ENCODE data around the gene CCDC50. TPM values are rescaled to one million over a fixed set of nuclear protein-coding genes. Genes with fewer than 3 reads are reported as not detected.

The CCDC50 gene
- total RNA-seq, 1 experiment from 2014 or later: 65.4 TPM

DNA sequence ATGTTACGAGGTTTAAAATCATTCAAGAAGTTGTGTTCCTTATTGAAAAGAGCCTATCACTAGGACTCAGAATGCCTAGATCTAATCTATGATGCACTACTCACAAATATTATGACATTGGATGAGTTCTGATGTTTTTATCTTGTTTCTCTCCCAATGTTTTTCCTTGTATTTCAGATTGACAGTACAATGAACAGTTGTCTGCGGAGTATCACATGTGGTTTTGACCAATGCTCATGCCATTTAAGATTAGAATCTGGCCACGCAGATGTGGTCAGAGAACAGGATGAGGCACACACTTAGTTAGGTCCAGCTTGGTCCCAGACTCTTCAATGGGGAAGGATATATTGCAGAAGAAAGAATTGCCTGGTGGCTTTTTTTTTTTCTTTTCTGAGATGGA is 25.6 kb upstream of the CCDC50 start:
- DNase-seq: no peak
- Histone ChIP-seq H3K4me3 (no peak overlapping the region), H3K36me3 (no peaks in the 10 kb centered on the region), H3K9me3 (no peaks in the 10 kb centered on the region), H3K27me3 (no peaks in the 10 kb centered on the region)

DNA sequence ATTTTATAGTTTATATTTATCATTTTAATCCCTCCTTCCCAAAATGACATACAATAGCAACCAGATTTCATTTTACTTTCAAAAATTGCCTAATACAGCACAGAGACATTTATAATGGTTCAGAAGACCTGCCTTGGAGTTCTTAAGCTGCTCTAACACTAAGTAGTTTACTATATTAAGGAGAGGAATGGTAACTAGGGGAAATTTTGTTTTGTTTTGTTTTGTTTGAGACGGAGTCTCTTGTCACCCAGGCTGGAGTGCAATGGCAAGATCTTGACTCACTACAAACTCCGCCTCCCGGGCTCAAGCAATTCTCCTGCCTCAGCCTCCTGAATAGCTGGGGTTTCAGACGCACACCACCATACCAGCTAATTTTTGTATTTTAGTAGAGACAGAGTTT is 22.8 kb upstream of the CCDC50 start:
- Histone ChIP-seq H3K4me3 (no peak overlapping the region), H3K36me3 (no peaks in the 10 kb centered on the region), H3K9me3 (no peaks in the 10 kb centered on the region), H3K27me3 (no peaks in the 10 kb centered on the region)
- no peak for DNase-seq

DNA sequence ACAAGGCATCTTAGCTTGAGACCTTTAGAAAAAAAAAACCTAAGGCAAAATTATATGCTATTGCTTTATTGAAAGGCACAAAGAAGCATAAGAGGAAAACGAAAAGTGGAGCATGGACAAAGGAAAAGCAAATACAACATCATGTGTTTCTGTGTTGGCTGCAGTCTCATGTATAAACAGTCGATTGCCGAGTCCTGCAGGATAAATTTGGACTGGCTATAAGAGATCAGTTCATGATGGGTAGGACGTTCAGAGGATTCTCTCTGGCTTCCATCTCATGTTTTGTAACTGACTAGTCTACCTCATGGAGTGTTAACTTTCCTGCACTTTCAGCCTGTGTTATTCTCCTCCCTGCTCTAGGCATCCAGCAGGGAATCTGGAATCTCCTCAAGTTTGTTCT is 21.9 kb upstream of the CCDC50 start:
- H3K9me3 ChIP-seq: no peaks in the 10 kb centered on the region
- no peak overlapping the region for H3K4me3 ChIP-seq
- H3K36me3 ChIP-seq: no peaks in the 10 kb centered on the region
- H3K27me3 ChIP-seq: no peaks in the 10 kb centered on the region
- no peak for DNase-seq

DNA sequence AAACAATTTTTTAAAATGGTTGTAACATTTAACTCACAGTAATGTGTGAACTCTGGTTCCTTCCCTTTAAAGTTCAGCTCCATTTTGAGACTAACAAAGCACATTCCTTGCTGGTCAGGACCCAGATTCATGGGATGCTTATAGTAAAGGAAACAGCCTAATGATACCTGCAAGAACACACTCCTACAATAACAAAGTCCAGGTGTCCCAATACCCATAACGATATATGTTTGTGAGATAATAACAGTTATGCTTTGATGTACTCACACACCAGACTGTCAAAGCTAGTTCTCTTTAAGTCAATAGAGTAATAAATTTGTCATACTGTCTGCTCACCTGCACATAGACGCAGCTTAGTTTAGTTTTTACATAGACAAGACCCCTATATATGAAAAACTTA is 15.9 kb upstream of the CCDC50 start:
- H3K9me3 ChIP-seq: no peaks in the 10 kb centered on the region
- H3K4me3 ChIP-seq: no peak overlapping the region
- no peak for DNase-seq
- no peaks in the 10 kb centered on the region for H3K36me3 ChIP-seq
- no peaks in the 10 kb centered on the region for H3K27me3 ChIP-seq

DNA sequence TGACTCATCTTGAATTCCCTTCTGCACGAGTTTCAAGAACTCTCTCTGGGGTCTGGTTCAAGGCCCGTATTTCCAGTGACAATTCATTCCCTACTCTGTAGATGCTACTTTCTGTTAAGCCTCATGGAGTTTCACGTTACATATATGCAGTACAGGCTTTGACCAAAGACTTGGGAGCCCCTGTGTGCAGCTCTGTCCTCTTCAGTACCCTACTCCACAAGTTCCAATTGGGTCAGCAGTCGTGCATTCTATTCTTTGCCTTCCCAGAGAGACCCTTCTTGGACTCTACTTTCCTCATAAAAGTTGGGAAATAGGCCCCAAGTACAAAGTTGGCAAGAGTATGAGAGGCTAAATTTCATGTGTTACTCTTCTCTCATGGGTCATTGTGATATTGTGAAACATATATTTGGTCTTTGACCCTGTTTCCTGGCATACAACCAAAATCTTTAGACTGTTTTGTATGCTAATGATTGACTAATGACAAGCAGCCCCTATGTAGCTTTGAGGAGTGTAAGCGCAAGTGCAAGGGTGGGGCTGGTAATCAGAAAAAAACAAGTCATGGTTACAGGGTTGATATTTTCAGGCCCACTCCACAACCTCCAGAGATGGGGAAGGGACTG is 15.0 kb upstream of the CCDC50 start:
- H3K9me3 ChIP-seq: no peaks in the 10 kb centered on the region
- H3K4me3 ChIP-seq: no peak overlapping the region
- H3K27me3 ChIP-seq: no peaks in the 10 kb centered on the region
- no peaks in the 10 kb centered on the region for H3K36me3 ChIP-seq
- DNase-seq: no peak

DNA sequence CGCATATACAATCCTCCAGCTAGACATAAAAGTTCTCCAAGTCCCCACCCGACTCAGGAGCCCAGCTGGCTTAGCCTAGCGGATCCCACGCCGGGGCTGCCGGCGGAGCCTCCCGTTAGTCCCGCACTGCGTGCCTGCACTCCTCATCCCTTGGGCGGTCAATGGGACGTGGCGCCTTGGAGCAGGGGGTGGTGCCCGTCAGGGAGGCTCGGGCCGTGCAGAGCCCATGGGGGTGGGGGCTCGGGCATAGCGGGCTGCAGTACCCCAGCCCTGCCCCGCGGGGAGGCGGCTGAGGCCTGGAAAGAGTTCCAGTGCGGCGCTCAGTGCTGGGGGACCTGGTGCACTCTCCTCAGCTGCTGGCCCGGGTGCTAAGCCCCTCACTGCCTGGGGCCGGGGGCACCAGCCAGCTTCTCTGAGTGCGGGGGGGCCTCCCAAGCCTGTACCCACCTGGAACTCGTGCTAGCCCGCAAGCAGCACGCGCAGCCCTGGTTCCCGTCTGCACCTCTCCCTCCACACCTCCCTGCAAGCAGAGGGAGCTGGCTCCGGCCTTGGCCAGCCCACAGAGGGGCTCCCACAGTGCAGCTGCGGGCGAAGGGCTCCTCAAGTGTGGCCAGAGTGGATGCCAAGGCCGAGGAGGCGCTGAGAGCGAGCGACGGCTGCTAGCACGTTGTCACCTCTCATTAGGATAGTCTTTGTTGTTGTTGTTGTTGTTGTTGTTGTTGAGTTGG is 12.2 kb upstream of the CCDC50 start:
- Histone ChIP-seq H3K4me3 (no peak overlapping the region), H3K27me3 (no peaks in the 10 kb centered on the region), H3K36me3 (no peaks in the 10 kb centered on the region), H3K9me3 (no peaks in the 10 kb centered on the region)
- DNase-seq: no peak

DNA sequence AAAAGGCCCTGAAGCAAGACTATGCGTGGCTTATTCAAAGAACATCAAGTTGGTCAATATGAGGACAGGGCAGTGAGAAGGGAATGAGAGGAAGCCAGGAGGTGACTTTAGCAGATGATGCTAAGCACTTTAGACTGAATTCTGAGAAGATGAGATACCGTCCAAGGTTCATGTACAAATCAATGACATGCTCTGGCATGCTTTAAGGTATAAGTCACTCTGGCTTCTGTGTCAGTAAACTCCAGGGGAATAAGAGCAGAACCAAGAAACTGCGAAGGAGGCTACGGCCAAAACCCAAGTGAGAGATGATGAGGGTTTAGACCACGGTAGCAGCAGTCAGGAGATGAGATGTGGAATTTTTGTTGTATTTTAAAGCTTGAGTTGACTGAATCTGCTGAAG is 8.9 kb upstream of the CCDC50 start:
- no peaks in the 10 kb centered on the region for H3K36me3 ChIP-seq

DNA sequence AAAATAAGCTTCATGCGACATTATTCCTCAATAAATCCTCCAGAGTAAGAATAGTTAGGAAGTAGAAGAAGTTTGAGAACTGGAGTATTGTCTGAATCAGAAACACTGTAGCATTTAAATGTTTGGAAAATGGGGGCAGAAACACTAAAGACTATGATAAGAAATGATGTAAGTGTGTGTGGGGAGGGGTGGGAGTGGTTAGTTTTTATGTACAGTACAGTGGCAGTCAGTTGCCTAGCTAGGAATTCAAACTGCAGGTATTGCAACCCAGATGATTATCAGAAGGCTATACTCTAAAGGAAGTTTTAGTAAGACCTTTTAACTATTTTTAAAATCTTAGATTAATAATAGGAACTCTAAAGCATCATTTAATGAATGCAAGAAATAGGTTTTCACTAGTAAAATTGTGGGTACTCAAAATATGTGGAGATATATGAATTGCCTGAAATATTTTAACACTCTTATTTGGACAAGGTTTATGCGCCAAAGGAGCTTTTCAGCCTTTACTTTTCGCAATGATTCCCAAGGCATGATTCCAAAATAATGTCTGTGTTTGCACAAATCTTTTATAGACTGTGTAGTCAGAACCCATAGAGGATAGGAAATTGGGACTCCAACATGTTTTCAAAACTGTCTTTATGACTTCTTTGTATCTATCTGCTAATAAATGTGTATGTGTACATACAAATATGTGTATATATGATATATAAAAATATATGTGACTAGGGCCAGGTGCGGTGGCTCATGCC is 8.0 kb upstream of the CCDC50 start:
- Histone ChIP-seq H3K4me3 (no peak overlapping the region), H3K36me3 (no peaks in the 10 kb centered on the region), H3K27me3 (no peaks in the 10 kb centered on the region), H3K9me3 (no peaks in the 10 kb centered on the region)
- no peak for DNase-seq

More for the DNA sequence above, 8.9 kb upstream of the CCDC50 start:
- Histone ChIP-seq H3K4me3 (no peak overlapping the region), H3K27me3 (no peaks in the 10 kb centered on the region), H3K9me3 (no peaks in the 10 kb centered on the region)
- DNase-seq: no peak

DNA sequence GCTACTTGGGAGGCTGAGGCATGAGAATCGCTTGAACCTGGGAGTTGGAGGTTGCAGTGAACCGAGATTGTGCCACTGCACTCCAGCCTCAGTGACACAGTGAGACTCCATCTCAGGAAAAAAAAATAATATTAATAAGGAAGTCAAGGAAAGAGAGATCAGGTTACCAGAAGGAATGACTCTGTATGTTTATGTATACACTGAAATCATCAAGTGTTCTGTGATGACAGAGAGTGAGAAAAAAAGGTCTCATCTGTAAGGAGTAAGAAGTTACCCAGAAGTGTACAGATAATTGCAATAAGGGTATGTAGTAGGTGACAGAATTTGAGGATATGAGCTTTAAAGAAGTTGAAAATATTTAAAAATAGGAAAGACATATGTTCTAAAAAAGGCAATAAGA is 4.3 kb upstream of the CCDC50 start:
- Histone ChIP-seq H3K27me3 (no peaks in the 10 kb centered on the region), H3K9me3 (no peaks in the 10 kb centered on the region), H3K36me3 (no peaks in the 10 kb centered on the region), H3K4me3 (no peak overlapping the region)
- no peak for DNase-seq

DNA sequence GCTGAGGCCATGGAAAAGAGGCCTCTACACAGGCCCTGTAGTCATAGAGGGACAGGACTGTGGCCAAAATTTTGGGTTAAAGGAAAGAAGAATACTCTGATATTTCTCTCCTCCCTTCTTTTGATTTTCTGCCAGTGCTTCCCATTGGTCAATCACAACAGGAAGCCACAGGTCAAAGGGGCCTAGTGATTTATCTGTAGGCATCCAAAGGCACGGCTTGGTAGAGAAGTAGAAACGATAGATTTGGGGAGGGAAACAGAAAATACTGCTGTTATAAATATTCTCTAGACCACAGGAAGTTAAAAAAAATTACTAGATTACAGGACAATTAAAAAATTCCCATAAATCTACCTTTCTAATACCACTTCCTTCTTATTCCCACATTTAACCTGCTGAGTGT is 1.7 kb upstream of the CCDC50 start:
- no peaks in the 10 kb centered on the region; the same call in 1 of the 2 replicates for H3K36me3 ChIP-seq
- H3K4me3 ChIP-seq: no peak overlapping the region
- H3K9me3 ChIP-seq: no peaks in the 10 kb centered on the region
- H3K27me3 ChIP-seq: no peaks in the 10 kb centered on the region
- DNase-seq: no peak

DNA sequence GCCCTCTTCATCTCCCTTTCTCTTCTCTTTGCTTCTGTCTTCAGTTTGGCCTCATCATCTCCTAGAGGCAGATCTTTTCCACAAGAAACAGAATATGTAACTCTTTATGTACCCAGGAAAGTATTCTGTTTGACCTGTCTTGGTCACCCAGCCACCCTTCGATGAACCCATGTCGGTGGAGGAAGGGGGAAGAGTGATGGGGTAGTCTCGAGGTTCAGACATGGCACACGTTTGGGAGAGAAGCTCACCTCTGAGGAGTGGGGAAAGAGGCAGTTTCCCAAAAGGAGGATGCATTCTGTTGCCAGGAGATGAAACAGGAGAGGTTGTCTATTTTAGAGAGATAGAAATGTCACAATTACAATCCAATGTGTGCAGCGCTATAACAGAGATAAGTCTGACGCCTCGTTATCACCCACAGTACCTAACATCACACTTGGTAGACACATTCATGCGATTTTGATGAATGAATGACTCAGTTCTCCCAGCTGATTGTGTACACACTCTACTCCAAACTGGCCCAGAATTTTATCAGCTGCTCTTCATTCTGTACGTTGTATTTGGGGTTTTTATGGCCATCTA is 722 bp upstream of the CCDC50 start:
- DNase-seq: no peak
- Histone ChIP-seq H3K9me3 (no peaks in the 10 kb centered on the region), H3K36me3 (no peaks in the 10 kb centered on the region; the same call in 1 of the 2 replicates), H3K27me3 (no peaks in the 10 kb centered on the region), H3K4me3 (peak overlapping the region; percentile 63)

DNA sequence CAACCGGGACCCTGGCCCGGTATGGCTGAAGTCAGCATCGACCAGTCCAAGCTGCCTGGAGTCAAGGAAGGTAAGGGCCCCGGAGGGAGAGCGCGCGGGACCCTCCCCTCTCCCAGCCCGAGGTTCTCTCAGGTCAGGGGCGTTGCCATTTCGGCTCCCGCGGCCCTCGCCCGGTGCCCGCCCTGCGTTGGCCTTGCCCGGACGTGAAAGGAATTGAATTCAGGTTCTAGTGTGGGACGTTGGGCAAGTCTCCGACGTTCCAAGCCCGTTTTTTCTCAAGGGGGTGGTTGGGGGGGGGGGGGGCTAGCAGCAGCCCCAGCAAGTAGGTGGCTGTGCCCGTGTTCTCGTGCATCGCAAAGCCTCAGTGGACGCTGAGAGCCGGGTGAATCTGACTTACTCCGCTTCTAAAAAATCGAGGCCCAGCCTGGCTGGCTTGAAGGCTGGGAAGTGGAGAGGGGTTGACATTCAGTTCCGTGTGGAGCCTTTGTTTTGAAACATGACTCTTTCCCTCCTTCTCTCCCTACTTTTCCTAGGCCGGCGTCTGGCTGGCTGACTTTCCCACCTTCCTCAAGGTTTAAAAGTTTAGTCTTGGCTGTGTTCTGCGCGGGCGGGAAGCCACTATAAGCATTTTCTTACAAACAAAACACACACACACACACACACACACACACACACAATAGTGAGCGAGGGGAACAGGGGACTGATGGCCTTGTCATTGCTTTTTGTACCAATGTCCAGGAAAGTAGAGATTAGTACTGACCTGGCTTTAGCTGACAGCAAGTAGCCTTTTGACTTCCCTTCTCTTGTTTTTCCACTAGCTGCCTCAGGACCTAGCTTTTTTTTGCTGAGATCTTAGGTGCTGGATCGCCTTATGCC is 698 bp downstream of the CCDC50 start, which contains the start of gene UTS2B:
UTS2B (minus strand) TSS at position 873 of the 876 bp plus-strand sequence. CDS start 48,337 bp downstream, outside the sequence.
- peak; percentile 49 for DNase-seq
- H3K36me3 ChIP-seq: no peaks in the 10 kb centered on the region; the same call in 1 of the 2 replicates
- H3K27me3 ChIP-seq: no peaks in the 10 kb centered on the region
- H3K9me3 ChIP-seq: no peaks in the 10 kb centered on the region
- H3K4me3 ChIP-seq: peak within 1 kb of the TSS; percentile 63

DNA sequence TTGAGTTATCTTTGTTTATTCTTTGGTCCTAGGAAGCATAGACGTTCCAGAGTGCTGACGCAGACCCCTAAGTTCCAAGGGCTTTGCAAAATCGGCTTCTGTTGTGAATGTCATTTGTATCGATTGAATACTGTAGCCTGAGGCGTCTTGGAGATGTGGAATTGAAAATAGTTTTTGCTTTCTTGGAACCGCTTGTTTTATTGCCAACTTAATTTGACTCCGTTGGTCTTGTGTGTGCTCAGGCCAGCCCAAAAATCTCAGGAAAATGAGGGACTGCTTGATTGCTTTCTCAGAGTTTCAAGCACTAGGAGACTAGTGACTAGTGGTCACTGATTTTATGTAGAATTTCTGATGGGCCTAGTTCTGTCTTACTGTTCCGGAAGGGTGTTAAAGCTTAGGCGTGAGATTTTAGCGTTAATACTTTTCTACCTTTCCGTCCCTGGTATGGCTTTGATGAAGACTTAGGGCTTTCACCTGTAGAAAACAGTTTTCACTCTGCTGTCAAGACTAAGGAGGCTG is 1.4 kb downstream of the CCDC50 start:
- peak; percentile 62 for DNase-seq
- H3K36me3 ChIP-seq: no peaks in the 10 kb centered on the region; the same call in 1 of the 2 replicates
- H3K4me3 ChIP-seq: peak overlapping the region; percentile 63
- no peaks in the 10 kb centered on the region for H3K9me3 ChIP-seq
- H3K27me3 ChIP-seq: no peaks in the 10 kb centered on the region

DNA sequence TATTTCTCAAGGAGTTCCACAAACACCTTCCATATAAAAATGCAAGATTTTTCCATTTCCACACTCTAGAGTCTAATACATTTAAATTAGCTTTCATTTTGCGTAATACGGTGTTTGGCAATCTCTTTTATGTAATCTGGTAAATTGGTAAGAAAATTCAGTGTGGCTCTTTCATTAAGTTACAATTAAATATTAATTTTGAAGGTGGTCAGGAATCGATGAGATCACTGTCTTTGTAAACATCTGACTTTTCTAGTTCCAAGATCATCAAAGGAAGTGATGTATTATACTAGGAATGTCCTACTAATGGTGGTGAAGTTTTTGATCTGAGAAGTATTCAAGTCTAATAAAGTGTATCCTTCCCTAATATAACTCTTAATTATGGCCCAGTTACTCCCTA is 2.2 kb downstream of the CCDC50 start:
- H3K9me3 ChIP-seq: no peaks in the 10 kb centered on the region
- peak overlapping the region; percentile 63 for H3K4me3 ChIP-seq
- DNase-seq: no peak
- no peaks in the 10 kb centered on the region; the same call in 1 of the 2 replicates for H3K36me3 ChIP-seq
- H3K27me3 ChIP-seq: no peaks in the 10 kb centered on the region

DNA sequence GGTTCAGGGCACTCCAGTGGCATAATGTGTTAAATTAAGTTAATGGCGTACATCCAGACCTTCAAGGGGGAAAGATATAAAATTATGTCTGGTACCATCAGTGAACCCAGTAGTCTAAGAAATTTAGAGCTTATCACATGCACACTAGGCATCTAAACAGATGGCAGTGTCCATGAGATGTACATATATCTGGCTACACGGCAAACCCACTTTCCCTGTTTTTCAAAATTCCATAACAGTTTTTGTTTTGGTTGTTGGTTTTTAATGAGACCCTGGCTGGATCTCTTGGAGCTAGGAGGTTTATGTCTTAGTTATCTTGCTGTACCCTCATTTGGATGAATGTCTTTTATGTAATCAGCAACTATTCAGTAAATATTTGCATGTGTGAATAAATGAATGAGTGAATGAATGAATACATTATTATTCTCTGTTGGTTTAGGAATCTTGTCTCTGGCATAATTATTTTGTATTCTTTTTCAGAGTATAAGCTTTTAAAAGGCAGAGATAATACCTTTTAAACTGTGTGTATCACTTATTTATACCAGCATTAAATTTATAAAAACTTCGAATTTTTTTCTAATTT is 4.2 kb downstream of the CCDC50 start:
- no peak for DNase-seq
- H3K36me3 ChIP-seq: no peaks in the 10 kb centered on the region; the same call in 1 of the 2 replicates
- no peaks in the 10 kb centered on the region for H3K27me3 ChIP-seq
- H3K4me3 ChIP-seq: no peak overlapping the region
- no peaks in the 10 kb centered on the region for H3K9me3 ChIP-seq

Measured in MG63 (cell line).